Subcutaneous adipose tissue (tissue), 4 donors: ENCODE results near the gene IGFBP5. TPM values are rescaled to one million over a fixed set of nuclear protein-coding genes. Genes with fewer than 3 reads are reported as not detected.

Experiments
- total RNA-seq, 4 donors: library from RNA; depleted of rRNA; stranded (reverse); fragments of >200 nt; gene quantifications; one replicate each; pipeline ENCODE4 v1.1.0, GENCODE V29; 2016
- TF ChIP-seq, protein P1 (sequence below): fragments of 450-650 bp; IDR thresholded peaks from one replicate; pipeline ENCODE4 v1.5.1; 2016; ENCODE audit warnings: low read depth, mild to moderate bottlenecking, control low read depth, antibody characterized with exemption, moderate library complexity

The IGFBP5 gene, protein sequence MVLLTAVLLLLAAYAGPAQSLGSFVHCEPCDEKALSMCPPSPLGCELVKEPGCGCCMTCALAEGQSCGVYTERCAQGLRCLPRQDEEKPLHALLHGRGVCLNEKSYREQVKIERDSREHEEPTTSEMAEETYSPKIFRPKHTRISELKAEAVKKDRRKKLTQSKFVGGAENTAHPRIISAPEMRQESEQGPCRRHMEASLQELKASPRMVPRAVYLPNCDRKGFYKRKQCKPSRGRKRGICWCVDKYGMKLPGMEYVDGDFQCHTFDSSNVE
- 100 to 1,000 TPM in 3 of 4 donors, 10 to 100 TPM in 1; 74.8 to 661 (median 512) TPM for total RNA-seq

DNA sequence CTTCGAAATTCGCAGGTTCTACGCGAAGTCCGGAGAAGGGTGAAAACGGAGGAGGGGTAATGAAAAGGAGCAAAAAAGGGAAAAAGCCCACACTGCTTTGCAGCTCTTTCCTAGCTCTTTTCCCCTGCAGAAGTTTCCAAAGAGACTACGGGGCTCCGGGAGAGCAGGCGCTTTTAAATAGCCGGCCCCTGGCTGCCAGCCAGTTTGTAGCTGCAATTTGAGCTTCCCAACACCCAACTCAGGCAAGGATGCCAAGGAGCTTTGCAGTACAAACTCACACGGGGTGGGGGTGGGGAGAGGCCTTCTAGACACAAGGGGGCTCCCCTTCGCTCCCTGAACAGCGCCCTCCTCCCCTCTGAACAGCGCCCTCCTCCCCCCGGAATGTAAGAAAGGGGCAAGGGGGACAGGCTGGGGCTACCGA is at the start of gene IGFBP5:
IGFBP5 (minus strand) TSS at position 149 of the 421 bp plus-strand sequence. CDS start 774 bp downstream, outside the sequence.
- TF ChIP-seq, protein P1, sequence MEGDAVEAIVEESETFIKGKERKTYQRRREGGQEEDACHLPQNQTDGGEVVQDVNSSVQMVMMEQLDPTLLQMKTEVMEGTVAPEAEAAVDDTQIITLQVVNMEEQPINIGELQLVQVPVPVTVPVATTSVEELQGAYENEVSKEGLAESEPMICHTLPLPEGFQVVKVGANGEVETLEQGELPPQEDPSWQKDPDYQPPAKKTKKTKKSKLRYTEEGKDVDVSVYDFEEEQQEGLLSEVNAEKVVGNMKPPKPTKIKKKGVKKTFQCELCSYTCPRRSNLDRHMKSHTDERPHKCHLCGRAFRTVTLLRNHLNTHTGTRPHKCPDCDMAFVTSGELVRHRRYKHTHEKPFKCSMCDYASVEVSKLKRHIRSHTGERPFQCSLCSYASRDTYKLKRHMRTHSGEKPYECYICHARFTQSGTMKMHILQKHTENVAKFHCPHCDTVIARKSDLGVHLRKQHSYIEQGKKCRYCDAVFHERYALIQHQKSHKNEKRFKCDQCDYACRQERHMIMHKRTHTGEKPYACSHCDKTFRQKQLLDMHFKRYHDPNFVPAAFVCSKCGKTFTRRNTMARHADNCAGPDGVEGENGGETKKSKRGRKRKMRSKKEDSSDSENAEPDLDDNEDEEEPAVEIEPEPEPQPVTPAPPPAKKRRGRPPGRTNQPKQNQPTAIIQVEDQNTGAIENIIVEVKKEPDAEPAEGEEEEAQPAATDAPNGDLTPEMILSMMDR, result no peak

GRCh38 chr2:216743781-216744180 is 48.4 kb upstream of the IGFBP5 start:
- TF ChIP-seq, protein P1, result no peak

DNA sequence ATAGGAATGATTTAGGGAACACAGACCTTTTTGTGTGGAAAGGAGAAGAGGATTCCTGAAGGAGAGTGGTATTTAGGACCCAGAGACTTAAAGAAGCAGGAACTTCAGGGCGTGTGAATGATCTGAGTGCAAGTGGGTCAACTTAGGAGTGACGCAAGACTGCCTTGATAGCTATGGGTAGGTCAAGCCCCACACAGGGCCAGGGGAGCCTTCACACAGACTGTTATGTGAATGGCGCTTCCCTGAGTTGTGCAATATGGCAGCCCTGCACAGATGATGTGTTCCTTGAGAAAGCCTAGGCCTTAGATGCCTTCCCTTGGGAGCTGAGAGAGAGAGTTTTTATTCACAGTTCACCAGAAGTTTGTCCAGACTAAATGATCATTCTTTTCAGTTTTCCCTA is 47.1 kb upstream of the IGFBP5 start:
- TF ChIP-seq, protein P1, result no peak

DNA sequence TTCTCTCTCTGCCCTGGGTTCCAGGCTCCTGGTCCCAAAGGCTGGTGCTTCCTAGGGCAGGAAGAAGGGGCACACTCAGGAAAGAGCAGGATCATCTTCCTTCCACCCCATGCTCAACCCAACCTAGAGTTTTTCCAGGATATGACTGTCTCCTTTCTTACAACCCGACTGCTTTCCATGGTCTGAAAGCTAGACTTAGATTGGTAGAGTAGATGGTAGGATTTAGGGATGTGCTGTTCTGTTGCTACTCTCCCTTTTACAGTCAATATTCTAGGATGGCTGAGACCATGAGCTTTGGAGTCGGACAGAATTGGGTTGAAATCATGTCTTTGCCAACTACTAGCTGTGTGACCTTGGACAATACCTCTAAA is 45.9 kb upstream of the IGFBP5 start:
- TF ChIP-seq, protein P1, result no peak

DNA sequence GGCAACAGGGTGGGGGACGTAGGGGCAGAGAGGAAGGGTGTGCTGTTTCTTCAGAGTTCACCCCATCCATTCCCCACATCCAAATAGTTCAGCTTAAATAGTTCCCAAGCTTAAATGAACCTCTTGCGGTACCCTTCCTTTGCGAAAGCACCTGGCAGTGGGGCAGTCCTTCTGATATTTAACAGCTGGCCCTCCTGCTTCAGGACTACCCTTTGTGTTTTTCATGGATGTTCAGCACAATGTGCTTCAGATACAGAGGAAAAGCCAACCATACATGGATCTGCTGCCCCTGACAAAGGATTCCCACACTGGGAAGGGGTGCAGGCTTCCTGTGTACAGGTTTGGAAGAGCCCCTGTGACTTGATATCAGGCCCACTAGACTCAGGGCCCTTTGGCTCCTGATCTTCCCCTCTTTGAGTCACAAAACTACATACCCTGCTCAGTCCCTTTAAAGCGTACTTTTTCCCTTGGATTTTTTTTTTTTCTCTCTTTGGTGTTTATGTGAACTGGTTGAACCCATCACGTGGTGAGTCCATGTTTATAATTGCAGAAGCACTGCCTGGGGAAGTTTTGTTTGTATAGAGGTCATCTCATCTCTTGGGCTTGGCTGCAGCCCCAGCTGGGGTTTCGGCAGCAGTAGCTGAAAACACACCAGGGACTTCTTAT is 45.3 kb upstream of the IGFBP5 start:
- TF ChIP-seq, protein P1, result no peak

GRCh38 chr2:216739035-216739434 is 43.7 kb upstream of the IGFBP5 start:
- TF ChIP-seq, protein P1, result no peak

GRCh38 chr2:216737676-216738075 is 42.3 kb upstream of the IGFBP5 start:
- TF ChIP-seq, protein P1, result no peak
